Skeletal muscle tissue (tissue), 4 donors: ENCODE results near the gene CLCN3. TPM values are rescaled to one million over a fixed set of nuclear protein-coding genes. Genes with fewer than 3 reads are reported as not detected.

Experiments used
- H3K27ac ChIP-seq: one replicate; pipeline ENCODE4 v1.7.0; 2013; ENCODE audit warnings: mild to moderate bottlenecking, low read depth, low read length, inconsistent platforms
- H3K27me3 ChIP-seq, 3 donors: one replicate each; pipeline ENCODE4 v1.7.0; 2013; ENCODE audit warnings: low read length in 3 of 3; ENCODE audit not compliant: control insufficient read depth in 3 of 3, insufficient read depth in 3 of 3
- H3K36me3 ChIP-seq, 3 donors: one replicate each; pipeline ENCODE4 v1.7.0; 2013; ENCODE audit warnings: low read length in 3 of 3; ENCODE audit not compliant: control insufficient read depth in 3 of 3, insufficient read depth in 3 of 3
- H3K4me1 ChIP-seq, 3 donors: one replicate each; pipeline ENCODE4 v1.7.0; 2013; ENCODE audit warnings: low read length in 3 of 3, mild to moderate bottlenecking in 3 of 3; ENCODE audit not compliant: control insufficient read depth in 3 of 3, insufficient read depth in 3 of 3
- H3K4me3 ChIP-seq, 3 donors: one replicate each; pipeline ENCODE4 v1.7.0; 2013; ENCODE audit warnings: low read length in 3 of 3
- H3K9ac ChIP-seq, 3 donors: one replicate each; pipeline ENCODE4 v1.7.0; 2013; ENCODE audit warnings: low read length in 3 of 3, mild to moderate bottlenecking in 3 of 3, moderate library complexity in 2 of 3, low read depth in 1 of 3
- H3K9me3 ChIP-seq, 3 donors: one replicate each; pipeline ENCODE4 v1.7.0; 2013; ENCODE audit warnings: low read length in 3 of 3; ENCODE audit not compliant: control insufficient read depth in 3 of 3
- total RNA-seq: library from RNA; depleted of rRNA; stranded (reverse); fragments of >200 nt; gene quantifications from one replicate; pipeline ENCODE4 v1.2.3, GENCODE V29; 2014
- donor health status: Osteomylitis.

CLCN3 gene
- total RNA-seq, 1 donor from 2014 or later: 25.1 TPM

DNA sequence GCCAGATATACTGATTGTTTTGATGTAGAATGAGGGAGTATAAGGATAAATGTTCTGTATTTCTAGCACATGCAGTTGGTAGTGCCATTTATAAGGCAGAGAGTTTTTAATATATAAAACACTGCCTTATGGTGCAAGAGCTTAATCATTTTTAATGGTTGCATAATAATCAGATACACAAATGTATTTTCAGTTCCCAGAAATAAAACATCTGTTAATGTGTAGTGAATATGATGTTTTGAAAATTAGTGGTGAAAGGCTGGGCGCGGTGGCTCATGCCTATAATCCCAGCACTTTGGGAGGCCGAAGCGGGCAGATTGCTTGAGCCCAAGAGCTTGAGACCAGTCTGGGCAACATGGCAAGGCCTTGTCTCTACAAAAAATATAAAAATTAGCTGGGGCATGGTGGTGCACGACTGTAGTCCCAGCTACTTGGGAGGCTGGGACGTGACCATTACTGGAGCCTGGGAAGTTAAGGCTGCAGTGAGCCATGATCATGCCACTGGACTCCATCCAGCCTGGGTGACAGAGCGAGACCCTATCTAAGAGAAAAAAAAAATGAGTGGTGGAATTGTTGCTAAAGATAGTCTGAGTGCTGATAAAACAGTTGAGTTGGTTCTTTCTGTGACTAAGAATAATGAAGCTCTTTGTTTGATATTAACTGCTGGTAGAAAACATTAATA, 29.3 kb downstream of the CLCN3 start:
- peak overlapping the region; percentile 59 for H3K27ac ChIP-seq

DNA sequence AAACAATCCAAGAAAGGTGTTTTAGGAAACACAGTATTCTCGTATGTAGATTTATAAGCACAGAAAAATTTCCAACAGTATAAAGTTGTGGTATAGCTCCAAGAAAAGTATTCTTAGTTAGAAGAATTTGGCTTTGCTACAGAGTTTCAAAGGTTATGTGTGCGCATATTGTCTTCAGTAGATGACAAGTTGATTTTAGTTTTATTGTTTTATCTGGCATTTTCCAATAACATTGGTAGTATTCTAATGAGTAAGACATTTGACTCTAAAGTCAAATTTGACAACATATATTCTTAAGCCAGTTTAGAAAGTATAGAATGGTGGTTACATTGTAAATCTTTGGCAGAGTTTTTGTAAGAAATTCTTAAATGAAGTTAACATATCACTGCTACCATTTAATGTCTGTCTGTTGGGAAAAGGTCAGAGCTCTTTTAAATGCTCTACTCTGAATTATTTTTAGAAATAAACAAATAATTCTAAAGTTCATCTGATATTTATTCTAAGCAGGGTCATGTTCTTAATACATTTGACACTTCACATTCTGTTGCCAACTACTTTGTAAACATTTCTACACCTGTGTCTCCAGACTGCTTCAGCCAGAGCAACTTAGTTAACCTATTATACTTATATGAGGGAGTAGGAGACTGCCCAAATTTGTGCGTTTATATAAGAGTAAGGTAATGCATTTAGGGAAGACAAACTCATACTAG, 30.0 kb downstream of the CLCN3 start:
- H3K4me3 ChIP-seq: no peak overlapping the region
- H3K4me1 ChIP-seq: peaks cover 0 to 7% (median 5%) of the 10 kb centered on the region in 3 donors
- H3K36me3 ChIP-seq: peaks cover 0 to 4% (median 0%) of the 10 kb centered on the region in 3 donors
- H3K9me3 ChIP-seq: no peaks in the 10 kb centered on the region
- H3K27me3 ChIP-seq: no peaks in the 10 kb centered on the region
- H3K27ac ChIP-seq: peak overlapping the region; percentile 59
- peak overlapping the region in 1 of 3 donors; percentile 58 for H3K9ac ChIP-seq

More for the DNA sequence above, 29.3 kb downstream of the CLCN3 start:
- no peak overlapping the region for H3K4me3 ChIP-seq
- no peak overlapping the region for H3K9ac ChIP-seq
- H3K4me1 ChIP-seq: peaks cover 0 to 7% (median 5%) of the 10 kb centered on the region in 3 donors
- no peaks in the 10 kb centered on the region for H3K9me3 ChIP-seq
- H3K36me3 ChIP-seq: peaks cover 0 to 5% (median 0%) of the 10 kb centered on the region in 3 donors
- H3K27me3 ChIP-seq: no peaks in the 10 kb centered on the region

DNA sequence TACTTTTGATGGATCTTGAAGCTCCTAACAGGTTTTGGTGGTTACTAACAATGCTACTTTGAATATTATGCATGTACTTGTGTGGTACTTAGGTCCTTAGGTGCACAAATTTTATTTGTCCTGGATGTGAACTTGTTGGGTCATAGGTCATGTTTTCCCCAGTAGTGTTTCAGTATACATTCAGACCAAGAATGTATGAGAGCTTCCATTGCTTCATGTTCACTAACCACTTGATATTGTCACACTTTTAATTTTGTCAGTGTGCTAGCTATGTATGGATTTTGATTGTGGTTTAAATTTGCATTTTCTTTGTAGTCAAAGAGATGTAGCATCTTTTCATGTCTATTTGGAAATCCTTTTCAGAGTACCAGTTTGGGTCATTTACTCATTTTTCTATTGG, 32.2 kb downstream of the CLCN3 start:
- no peak overlapping the region for H3K27ac ChIP-seq
- no peak overlapping the region for H3K9ac ChIP-seq
- no peaks in the 10 kb centered on the region for H3K36me3 ChIP-seq
- no peak overlapping the region for H3K4me3 ChIP-seq
- peaks cover 0 to 7% (median 5%) of the 10 kb centered on the region in 3 donors for H3K4me1 ChIP-seq
- no peaks in the 10 kb centered on the region for H3K27me3 ChIP-seq
- no peaks in the 10 kb centered on the region for H3K9me3 ChIP-seq

DNA sequence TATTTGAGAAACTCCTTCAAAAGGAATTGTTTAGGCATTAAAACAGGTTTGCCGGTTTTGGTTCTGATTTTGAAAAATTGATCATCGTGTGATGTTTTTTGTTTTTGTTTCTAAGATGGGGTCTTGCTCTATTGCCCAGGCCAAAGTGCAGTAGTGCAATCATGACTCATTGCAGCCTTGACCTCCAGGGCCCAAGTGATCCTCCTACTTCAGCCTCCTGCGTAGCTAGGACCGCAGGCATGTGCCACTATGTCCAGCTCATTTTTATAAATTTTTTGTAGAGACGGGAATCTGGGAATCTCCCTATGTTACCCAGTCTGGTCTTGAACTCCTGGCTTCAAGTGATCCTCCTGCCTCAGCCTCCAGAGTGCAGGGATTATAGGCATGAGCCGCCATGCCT, 35.0 kb downstream of the CLCN3 start:
- Histone ChIP-seq H3K4me1 (peaks cover 0 to 4% (median 2%) of the 10 kb centered on the region in 3 donors), H3K9ac (no peak overlapping the region), H3K27me3 (no peaks in the 10 kb centered on the region), H3K9me3 (no peaks in the 10 kb centered on the region), H3K36me3 (no peaks in the 10 kb centered on the region), H3K27ac (no peak overlapping the region), H3K4me3 (no peak overlapping the region)

DNA sequence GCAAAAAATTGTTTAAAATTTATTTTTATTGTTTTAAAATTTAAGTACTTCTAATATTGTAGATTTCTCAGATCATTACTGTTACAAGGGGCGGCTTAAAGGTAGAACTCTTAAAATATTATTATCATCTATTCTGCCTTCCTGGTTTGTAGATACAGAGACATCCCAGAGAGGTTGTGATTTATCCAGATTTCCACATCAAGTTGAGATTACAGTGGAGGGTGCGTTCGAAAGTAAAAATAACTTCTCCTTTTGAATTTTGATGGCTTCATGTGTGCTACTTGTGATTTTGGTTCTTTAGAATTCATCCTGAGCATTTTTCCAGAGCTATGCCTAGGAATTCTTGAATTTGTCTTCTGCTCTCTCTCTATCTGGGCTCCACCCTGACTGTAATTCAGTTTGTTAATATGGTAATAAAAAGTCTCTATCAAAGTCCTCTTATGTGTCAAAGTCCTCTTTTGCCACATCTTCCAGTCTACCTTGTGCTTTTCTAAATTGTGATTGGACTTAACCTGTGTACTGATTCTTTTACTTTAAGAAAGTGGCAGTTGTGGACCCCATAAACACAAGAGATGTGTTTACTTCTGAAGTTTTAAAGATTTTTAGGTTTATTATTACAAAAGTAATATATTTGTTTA, 37.2 kb downstream of the CLCN3 start:
- Histone ChIP-seq H3K9me3 (no peaks in the 10 kb centered on the region), H3K4me1 (no peaks in the 10 kb centered on the region), H3K36me3 (no peaks in the 10 kb centered on the region), H3K4me3 (no peak overlapping the region), H3K9ac (no peak overlapping the region), H3K27me3 (no peaks in the 10 kb centered on the region), H3K27ac (no peak overlapping the region)

DNA sequence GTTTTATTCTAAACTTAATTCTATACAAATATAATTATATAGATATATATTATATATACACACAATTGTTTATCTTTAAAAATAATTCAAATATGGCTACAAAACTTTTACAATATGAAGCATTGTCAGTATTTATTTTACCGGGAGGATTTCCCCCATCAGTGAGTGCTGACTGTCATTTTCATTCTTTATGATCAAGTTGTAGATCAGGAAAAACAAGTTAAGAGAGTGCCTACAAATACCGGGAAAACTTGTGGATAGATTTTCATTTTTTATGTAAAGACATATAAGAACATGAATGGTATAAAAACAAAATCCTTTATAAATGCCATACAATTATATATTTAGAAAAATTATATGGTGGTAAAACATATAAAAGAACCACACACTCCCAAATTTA, 37.8 kb downstream of the CLCN3 start:
- H3K27ac ChIP-seq: no peak overlapping the region
- H3K27me3 ChIP-seq: no peaks in the 10 kb centered on the region
- H3K9me3 ChIP-seq: no peaks in the 10 kb centered on the region
- no peak overlapping the region for H3K9ac ChIP-seq
- H3K36me3 ChIP-seq: no peaks in the 10 kb centered on the region
- H3K4me1 ChIP-seq: no peaks in the 10 kb centered on the region
- H3K4me3 ChIP-seq: no peak overlapping the region

DNA sequence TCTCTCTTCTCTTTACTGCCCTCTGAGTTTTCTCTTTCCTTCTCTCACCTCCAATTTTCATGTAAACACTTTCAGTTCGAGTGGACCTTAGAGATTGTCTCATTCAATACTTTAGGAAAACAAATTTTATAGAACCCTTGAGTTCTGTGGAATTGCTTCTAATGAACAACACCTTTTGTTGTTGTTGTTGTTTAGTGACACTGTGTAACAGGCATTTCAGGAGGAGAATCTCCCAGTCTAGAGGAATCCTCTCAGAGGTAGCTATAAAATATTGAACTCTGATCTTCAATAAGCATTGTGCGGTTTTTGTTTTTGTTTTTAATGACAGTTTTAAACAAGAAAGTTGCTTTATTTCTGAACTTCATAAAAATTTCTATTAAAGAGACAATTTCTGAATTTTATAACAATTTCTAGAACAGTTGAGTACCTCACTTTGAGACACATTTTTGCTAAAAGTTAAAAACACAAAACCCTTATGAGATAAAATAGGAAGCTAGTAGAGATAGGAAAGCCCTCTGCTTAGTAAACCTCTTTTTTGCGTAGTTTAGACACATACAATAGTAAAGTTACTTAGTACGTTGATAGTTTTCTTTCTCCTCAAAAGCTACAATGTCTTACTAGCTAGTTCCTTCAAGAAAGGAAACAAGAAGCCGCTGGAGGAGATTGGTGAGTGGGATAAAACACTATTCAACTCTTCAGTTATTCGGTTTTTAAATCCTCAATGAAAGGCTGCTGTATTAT, 38.8 kb downstream of the CLCN3 start:
- peak overlapping the region in 2 of 3 donors; percentile 72 to 90 for H3K9ac ChIP-seq
- peaks cover 0 to 3% (median 1%) of the 10 kb centered on the region in 3 donors for H3K4me1 ChIP-seq
- H3K36me3 ChIP-seq: no peaks in the 10 kb centered on the region
- H3K4me3 ChIP-seq: no peak overlapping the region
- no peaks in the 10 kb centered on the region for H3K9me3 ChIP-seq
- H3K27me3 ChIP-seq: no peaks in the 10 kb centered on the region
- peak overlapping the region; percentile 83 for H3K27ac ChIP-seq

DNA sequence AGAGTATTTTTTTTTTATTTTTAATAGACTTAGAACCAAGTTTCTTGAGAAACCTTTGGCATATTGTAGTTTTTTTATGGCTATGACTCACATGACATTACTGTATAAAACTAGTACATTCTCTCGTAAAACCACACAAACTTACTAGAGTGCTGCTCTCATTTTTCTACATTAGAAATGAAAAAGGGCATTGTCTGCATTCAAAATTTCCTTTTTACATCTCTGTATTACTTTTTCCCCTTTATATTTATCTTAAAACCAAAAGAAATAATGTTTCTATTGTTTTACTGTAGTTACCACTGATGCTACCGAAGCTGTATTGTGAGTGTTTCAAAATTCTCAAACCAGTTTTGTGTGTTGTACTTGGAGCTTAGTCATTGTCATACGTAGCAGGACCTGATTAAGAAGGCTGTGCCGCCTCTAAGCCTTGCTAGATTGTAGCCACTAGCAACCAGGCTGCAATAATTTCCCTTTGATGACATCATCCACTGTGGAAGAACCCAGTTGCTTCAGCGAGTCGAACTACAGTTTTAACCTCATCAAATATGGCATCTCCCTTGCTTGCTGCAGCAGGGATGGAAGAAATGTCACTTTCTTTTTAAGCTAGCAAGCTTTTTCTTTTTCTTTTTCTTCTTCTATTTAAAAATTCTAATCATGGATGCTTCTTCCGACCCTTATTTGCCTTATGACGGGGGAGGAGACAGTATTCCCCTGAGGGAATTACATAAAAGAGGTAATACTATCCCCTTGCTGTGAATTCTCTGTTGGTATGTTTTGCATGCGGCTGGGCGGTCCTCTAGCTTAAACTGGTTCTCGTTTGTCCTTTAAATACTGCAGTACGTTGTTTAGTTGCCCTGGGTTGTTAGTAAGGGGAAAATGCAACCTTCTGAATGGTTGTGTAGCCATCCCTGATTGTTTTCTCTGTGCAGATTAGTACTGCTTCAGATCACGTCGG, 39.6 kb downstream of the CLCN3 start:
- Histone ChIP-seq H3K9me3 (no peaks in the 10 kb centered on the region), H3K27me3 (no peaks in the 10 kb centered on the region), H3K36me3 (no peaks in the 10 kb centered on the region), H3K4me1 (peaks cover 0 to 8% (median 3%) of the 10 kb centered on the region in 3 donors), H3K4me3 (peak overlapping the region; percentile 52 to 85 (median 56)), H3K9ac (peak overlapping the region; percentile 72 to 90 (median 81)), H3K27ac (peak overlapping the region; percentile 83)

DNA sequence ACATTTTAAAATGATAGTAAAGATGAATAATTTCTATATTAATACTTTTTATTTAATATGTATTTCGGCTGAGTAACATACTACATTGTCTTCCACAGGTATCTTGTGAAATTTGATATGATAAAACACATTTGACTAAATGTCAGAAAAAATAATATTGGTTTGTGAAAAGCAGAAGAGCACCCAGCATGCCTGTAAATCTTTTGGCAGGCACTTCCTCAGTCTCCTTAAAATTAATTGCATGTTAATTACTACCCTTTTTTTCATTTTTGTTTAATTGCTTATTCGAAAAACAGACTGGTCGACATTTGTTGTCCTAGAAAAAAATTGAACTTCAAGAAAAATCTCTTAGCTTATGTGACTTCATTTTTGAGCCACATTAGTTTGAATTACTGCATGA, 40.6 kb downstream of the CLCN3 start:
- H3K27me3 ChIP-seq: no peaks in the 10 kb centered on the region
- H3K27ac ChIP-seq: peak overlapping the region; percentile 83
- no peaks in the 10 kb centered on the region for H3K9me3 ChIP-seq
- H3K9ac ChIP-seq: peak overlapping the region; percentile 72 to 90 (median 81)
- H3K36me3 ChIP-seq: no peaks in the 10 kb centered on the region
- peaks cover 0 to 8% (median 3%) of the 10 kb centered on the region in 3 donors for H3K4me1 ChIP-seq
- H3K4me3 ChIP-seq: peak overlapping the region; percentile 52 to 85 (median 56)
